ENCODE data around the gene NUDT16L1.

The NUDT16L1 gene

GRCh38 chr16:4693296-4693955 lies at the start of gene NUDT16L1:
TSS of gene NUDT16L1 (plus strand) at chr16:4693562. CDS start at chr16:4693727, 165 bp downstream.
- TF ChIP-seq GATA2 (IDR thresholded peaks at IDR 0.05; ENCODE audit: low read depth, low read length) (no peak), GATA3 (IDR thresholded peaks at IDR 0.05; ENCODE audit: low read depth, low read length) (no peak)

DNA sequence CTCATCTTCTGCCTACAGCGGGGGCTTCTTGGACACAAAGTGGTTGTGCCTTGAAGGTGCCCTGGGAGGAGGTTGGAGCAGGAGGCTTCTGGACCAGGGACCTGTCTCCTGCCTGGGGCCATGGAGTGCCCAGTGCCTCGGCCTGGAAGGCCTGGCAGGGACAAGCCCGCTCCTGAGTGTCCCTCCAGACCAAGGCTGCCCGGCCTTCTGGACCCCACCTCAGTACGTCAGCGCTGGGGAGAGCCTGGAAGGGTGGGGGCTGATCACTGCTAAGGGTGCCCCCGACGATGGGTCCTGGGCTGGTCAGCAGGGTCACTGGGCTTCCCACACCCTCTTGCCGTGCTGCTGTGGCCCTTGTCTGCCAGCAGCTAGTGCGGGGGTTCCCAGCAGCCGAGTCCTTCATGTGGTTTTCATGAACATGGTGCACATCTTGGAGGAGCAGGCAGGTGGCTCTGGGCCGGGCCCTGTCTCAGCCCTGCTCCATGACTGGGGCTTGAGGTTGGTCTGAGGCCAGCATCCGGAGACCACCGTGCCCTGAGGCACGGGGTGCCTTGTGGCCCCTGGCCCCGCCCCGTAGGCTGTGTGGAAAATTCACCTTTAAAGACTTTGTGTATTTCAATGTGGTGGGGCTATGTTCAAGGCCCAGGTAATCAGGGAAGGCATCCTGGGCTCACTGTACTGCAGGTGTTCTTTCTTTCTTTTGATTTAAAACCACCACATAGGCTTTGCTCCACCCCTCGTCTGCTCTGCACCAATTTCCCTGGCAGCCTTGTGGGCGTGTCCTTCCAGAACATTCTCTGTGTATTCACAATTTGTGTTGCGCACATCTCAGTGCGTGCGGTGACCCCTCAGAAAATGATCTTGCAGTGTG lies 46.4 kb upstream of the NUDT16L1 start:
- TF ChIP-seq GATA2 (IDR thresholded peaks at IDR 0.05; ENCODE audit: low read depth, low read length) (no peak), GATA3 (IDR thresholded peaks at IDR 0.05; ENCODE audit: low read depth, low read length) (no peak)

- no peak for TF ChIP-seq GATA3 (IDR thresholded peaks at IDR 0.05; ENCODE audit: low read depth, low read length)
- TF ChIP-seq GATA2 (IDR thresholded peaks at IDR 0.05; ENCODE audit: low read depth, low read length), result no peak
Observed at GRCh38 chr16:4647644-4647980, 45.8 kb upstream of the NUDT16L1 start.

DNA sequence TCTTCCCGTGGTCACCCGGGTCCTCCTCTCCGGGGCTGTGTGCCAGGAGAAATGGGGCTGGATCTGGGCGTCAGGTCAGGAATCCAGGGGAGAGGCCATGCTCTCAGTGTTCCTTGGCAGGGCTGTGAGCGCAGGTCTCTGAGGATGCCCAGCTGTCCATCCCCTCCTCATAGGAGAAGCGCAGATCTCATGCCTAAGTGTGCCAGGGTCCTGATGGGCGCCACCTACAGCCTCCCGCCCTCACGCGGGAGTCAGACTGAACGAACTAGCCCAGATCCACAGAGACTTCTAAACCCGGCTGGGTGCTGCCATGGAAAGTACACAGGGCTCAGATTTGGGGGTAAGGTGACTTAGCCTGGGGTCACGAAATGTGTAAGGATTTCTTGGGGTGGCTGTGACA lies 44.4 kb upstream of the NUDT16L1 start:
- TF ChIP-seq GATA2 (IDR thresholded peaks at IDR 0.05; ENCODE audit: low read depth, low read length), result no peak
- TF ChIP-seq GATA3 (IDR thresholded peaks at IDR 0.05; ENCODE audit: low read depth, low read length), result no peak

DNA sequence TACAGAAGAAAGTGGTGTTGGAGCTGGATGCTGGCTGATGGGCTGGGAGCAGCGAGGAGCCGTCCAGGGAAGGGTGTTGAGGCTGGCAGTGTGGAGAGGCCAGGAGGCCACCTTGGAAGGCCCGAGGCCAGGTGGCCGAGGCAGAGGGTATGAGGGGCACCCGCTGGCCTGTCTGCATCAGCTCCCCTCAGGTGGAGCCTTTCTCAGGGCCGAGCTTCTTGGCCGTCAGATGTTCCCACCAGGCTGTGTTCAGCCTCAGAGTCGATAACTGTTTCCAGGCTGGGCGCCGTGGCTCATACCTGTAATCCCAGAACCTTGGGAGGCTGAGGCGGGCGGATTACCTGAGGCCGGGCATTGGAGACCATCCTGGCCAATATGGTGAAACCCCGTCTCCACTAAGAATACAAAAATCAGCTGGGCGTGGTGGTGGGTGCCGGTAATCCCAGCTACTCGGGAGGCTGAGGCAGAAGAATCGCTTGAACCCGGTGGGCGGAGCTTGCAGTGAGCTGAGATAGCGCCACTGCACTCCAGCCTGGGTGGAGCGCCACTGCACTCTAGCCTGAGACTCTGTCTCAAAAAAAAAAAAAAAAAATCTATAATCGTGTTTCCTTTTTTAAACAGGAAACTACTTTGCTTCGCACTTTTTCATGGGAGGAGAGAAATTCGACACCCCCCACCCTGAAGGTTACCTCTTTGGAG lies 43.5 kb upstream of the NUDT16L1 start:
- TF ChIP-seq GATA3 (IDR thresholded peaks at IDR 0.05; ENCODE audit: low read depth, low read length) (no peak), GATA2 (IDR thresholded peaks at IDR 0.05; ENCODE audit: low read depth, low read length) (no peak)

GRCh38 chr16:4651827-4652226 lies 41.5 kb upstream of the NUDT16L1 start:
- TF ChIP-seq GATA2 (IDR thresholded peaks at IDR 0.05; ENCODE audit: low read depth, low read length), result no peak
- TF ChIP-seq GATA3 (IDR thresholded peaks at IDR 0.05; ENCODE audit: low read depth, low read length), result no peak

GRCh38 chr16:4652561-4652960 lies 40.8 kb upstream of the NUDT16L1 start:
- no peak for TF ChIP-seq GATA2 (IDR thresholded peaks at IDR 0.05; ENCODE audit: low read depth, low read length)
- no peak for TF ChIP-seq GATA3 (IDR thresholded peaks at IDR 0.05; ENCODE audit: low read depth, low read length)

DNA sequence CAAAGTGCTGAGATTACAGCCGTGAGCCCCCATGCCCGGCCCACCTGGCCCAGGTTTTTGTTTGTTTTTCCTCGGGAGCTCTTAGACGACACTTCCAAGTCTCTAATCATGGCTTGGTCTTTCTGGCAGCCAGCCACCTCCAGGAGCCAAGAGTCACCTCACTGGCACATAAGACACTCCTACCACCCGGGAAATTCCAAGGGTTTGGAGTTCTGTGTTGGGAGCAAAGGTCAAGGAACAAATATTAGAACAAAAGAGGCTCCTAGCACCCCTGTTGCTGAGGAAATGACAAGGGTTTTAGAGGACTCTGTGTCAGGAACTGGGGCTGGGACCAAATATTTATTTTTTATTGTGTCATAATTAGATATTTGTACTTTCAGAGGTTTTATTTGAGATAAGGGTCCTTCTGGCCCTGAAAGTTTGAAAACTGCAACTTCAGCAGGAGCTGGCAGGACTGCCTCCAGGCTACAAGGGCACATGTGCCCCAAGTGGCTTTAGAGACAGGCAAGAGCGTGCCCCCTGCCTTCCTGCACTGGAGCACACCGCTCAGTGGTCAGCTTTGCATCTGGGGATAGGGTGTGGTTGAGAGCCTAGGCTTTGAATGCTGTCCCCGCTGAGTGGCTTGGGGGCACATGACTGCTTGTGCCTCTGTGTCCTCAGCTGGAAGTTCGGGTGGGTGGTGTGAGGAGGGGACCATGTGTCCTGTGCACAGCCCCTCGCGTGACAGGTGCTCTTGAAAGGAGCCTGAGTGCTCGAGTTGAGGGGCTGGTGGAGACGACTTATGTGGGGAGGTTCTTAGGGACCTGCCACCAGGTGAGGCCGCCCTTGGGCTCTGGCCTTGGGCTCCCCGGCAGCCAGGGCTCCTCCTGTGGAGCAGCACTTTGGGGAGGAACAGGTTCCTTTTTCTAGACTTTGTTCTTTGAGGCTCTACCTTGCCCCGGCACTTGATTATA lies 39.1 kb upstream of the NUDT16L1 start:
- TF ChIP-seq GATA2 (IDR thresholded peaks at IDR 0.05; ENCODE audit: low read depth, low read length), result no peak

GRCh38 chr16:4654964-4655590 lies 38.3 kb upstream of the NUDT16L1 start:
- TF ChIP-seq GATA2 (IDR thresholded peaks at IDR 0.05; ENCODE audit: low read depth, low read length) (no peak), GATA3 (IDR thresholded peaks at IDR 0.05; ENCODE audit: low read depth, low read length) (no peak)

GRCh38 chr16:4655801-4656200 lies 37.6 kb upstream of the NUDT16L1 start:
- TF ChIP-seq GATA3 (IDR thresholded peaks at IDR 0.05; ENCODE audit: low read depth, low read length) (no peak), GATA2 (IDR thresholded peaks at IDR 0.05; ENCODE audit: low read depth, low read length) (no peak)

GRCh38 chr16:4656221-4656620 lies 37.1 kb upstream of the NUDT16L1 start:
- TF ChIP-seq GATA3 (IDR thresholded peaks at IDR 0.05; ENCODE audit: low read depth, low read length), result no peak
- TF ChIP-seq GATA2 (IDR thresholded peaks at IDR 0.05; ENCODE audit: low read depth, low read length), result no peak

GRCh38 chr16:4656695-4657686 lies 36.4 kb upstream of the NUDT16L1 start:
- TF ChIP-seq GATA2 (IDR thresholded peaks at IDR 0.05; ENCODE audit: low read depth, low read length), result no peak
- no peak for TF ChIP-seq GATA3 (IDR thresholded peaks at IDR 0.05; ENCODE audit: low read depth, low read length)
